OCI-LY3 (cell line): Measurements from ENCODE around the gene GIPC2.

Source experiments
- CTCF ChIP-seq: fragments of 200-600, 300-600 bp; sonication (generic); IDR thresholded peaks from 2 replicates; pipeline ENCODE4 v1.5.1; 2014; ENCODE audit warnings: antibody characterized with exemption, low read length, low read depth
- EZH2phosphoT487 ChIP-seq: fragments of 200-600 bp; shearing (Covaris generic); IDR thresholded peaks from 2 replicates; pipeline ENCODE4 v1.6.1; 2018; ENCODE audit warnings: antibody characterized with exemption, mixed run types, low read depth

GRCh38 chr1:78092643-78093042 is 46.9 kb downstream of the GIPC2 start:
- TF ChIP-seq EZH2phosphoT487 (no peak), CTCF (no peak)
